AG04450 (cell line): ENCODE data around the gene COMMD4. TPM values are rescaled to one million over a fixed set of nuclear protein-coding genes. Genes with fewer than 3 reads are reported as not detected.
"Not testable (repeated sequence)": the region's sequence is repeated elsewhere in the genome, so short reads cannot be mapped to it uniquely, and the experiment has no call there.

Experiments used
- CTCF ChIA-PET: fragments of 300-600, 350-600 bp; formaldehyde crosslinking; extraction: SDS; loops from one replicate; lab custom pipeline; 2022; ENCODE audit warnings: antibody characterized with exemption, inconsistent platforms; lab: Charles Lee
- POLR2A ChIA-PET: fragments of 350-600 bp; formaldehyde crosslinking; extraction: SDS; loops from one replicate; lab custom pipeline; 2021; ENCODE audit warnings: antibody characterized with exemption, inconsistent platforms; lab: Yijun Ruan, JAX
- DNase-seq: peaks from one replicate; pipeline ENCODE4 v3.0.0-alpha.2; 2011; ENCODE audit warnings: low read depth, low spot score
- H3K27ac ChIP-seq: one replicate; pipeline ENCODE4 v1.5.1; 2012; ENCODE audit warnings: low read depth, low read length, control low read depth
- H3K27me3 ChIP-seq: one replicate; pipeline ENCODE4 v1.6.0; 2012; ENCODE audit warnings: low read length; ENCODE audit not compliant: control insufficient read depth, insufficient read depth
- H3K4me3 ChIP-seq: 2 replicates; pipeline ENCODE4 v1.5.1; 2011; ENCODE audit warnings: mild to moderate bottlenecking, low read depth, low read length, control low read depth
- H3K9me3 ChIP-seq: 2 replicates; pipeline ENCODE4 v1.5.1; 2012; ENCODE audit warnings: low read length; ENCODE audit not compliant: control insufficient read depth, insufficient read depth
- polyA plus RNA-seq: library from polyadenylated mRNA; depleted of rRNA; stranded (reverse); fragments of >200 nt; gene quantifications from 2 replicates; pipeline ENCODE4 v1.2.3, GENCODE V29; 2011
- TF ChIP-seq, protein P1 (sequence below): IDR thresholded peaks from 2 replicates; pipeline ENCODE4 v1.5.1; 2011; ENCODE audit warnings: low read depth, low read length, control low read depth, inconsistent platforms

The COMMD4 gene
- polyA plus RNA-seq, 1 experiment = 52.4 TPM

DNA sequence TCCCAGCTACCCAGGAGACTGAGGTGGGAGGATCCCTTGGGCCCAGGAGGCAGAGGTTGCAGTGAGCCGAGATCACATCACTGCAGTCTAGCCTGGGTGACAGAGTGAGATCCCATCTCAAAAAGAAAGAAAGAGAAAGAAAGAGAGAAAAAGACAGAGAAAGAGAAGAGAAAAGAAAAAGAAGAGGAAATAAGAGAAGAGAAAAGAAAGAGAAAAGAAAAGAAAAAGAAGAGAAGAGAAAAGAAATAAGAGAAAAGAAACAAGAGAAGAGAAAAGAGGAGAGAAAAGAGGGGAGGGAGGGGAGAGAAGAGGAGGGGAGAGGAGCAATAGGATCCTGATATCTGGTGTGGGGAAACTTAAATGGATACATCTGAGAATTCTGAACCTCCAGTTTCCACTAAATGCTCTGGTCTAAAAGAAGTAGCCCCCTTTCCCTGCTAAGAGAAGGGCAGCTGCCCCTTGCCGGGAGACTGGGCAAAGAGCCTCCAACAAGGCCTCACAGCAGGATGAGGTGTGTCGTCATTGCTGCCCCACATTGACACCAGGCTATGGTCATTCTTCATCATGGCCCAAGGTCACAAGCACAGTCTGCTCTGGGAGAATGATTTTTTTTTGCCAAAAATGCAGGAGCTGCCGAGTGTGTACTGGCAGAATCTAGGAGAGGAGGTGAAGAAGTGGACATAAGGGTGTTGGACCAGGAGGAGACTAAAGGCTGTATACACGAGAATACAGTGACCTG is 21.1 kb upstream of the COMMD4 start:
- TF ChIP-seq, protein P1, sequence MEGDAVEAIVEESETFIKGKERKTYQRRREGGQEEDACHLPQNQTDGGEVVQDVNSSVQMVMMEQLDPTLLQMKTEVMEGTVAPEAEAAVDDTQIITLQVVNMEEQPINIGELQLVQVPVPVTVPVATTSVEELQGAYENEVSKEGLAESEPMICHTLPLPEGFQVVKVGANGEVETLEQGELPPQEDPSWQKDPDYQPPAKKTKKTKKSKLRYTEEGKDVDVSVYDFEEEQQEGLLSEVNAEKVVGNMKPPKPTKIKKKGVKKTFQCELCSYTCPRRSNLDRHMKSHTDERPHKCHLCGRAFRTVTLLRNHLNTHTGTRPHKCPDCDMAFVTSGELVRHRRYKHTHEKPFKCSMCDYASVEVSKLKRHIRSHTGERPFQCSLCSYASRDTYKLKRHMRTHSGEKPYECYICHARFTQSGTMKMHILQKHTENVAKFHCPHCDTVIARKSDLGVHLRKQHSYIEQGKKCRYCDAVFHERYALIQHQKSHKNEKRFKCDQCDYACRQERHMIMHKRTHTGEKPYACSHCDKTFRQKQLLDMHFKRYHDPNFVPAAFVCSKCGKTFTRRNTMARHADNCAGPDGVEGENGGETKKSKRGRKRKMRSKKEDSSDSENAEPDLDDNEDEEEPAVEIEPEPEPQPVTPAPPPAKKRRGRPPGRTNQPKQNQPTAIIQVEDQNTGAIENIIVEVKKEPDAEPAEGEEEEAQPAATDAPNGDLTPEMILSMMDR = no peak
- H3K9me3 ChIP-seq = no peaks in the 10 kb centered on the region
- H3K27ac ChIP-seq = no peak overlapping the region
- ChIA-PET POLR2A (no interaction called here), CTCF (no interaction called here)
- H3K27me3 ChIP-seq = peaks cover 10% of the 10 kb centered on the region
- no peak overlapping the region for H3K4me3 ChIP-seq
- no peak for DNase-seq

GRCh38 chr15:75319231-75319897 is 16.5 kb upstream of the COMMD4 start:
- H3K27ac ChIP-seq, H3K4me3 ChIP-seq, DNase-seq, POLR2A ChIA-PET, CTCF ChIA-PET, H3K9me3 ChIP-seq: not testable (repeated sequence)
- H3K27me3 ChIP-seq = peaks cover 20% of the 10 kb centered on the region

DNA sequence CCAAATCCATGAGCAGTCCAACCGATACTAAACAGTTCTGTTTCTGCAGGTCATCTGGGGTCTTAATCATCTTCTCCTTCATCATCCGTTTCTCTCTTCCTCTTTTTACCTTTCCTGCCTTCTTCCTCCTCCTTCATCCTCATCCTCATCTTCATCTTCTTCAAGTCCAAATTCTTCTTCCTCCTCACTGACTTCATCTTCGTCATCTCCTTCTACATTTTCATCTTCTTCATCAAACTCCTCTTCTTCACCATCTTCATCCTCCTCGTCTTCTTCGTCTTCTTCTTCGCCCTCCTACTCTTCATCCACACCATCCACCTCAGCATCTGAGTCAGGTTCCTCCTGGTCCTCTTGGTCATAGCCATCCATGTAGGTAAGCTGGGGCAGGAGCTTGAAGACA is 14.2 kb upstream of the COMMD4 start:
- Histone ChIP-seq H3K4me3 (no peak overlapping the region), H3K27ac (no peak overlapping the region), H3K9me3 (no peaks in the 10 kb centered on the region), H3K27me3 (peaks cover 19% of the 10 kb centered on the region)
- ChIA-PET CTCF (interaction anchor here (0.7 kb wide), 1 partner anchor 480 kb away, joined by 3 read pairs; no protein-coding TSS in a partner anchor), POLR2A (interaction anchor here (0.7 kb wide), 1 partner anchor 351 kb away, joined by 3 read pairs; no protein-coding TSS in a partner anchor)
- TF ChIP-seq, protein P1 = no peak
- no peak for DNase-seq

DNA sequence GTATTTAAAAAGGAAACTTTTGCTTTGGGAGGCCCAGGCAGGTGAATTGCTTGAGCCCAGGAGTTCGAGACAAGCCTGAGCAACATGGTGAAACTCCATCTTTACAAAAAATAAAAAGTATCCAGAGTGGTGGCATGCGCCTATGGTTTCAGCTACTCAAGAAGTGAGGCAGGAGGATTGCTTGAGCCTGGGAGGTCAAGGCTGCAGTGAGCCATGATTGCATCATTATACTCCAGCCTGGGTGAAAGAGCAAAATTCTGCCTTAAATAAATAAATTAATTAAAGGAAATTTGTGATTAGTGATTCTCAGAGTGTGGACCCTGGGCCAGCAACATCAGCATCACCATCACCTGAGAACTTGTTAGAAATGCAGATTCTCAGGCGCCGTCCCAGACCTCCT is 9.9 kb upstream of the COMMD4 start:
- H3K4me3 ChIP-seq = no peak overlapping the region
- no peak overlapping the region for H3K27ac ChIP-seq
- CTCF ChIA-PET = no interaction called here
- H3K9me3 ChIP-seq = no peaks in the 10 kb centered on the region
- POLR2A ChIA-PET = no interaction called here
- peaks cover 15% of the 10 kb centered on the region for H3K27me3 ChIP-seq
- DNase-seq = no peak
- TF ChIP-seq, protein P1 = no peak

- Histone ChIP-seq H3K27ac (no peak overlapping the region), H3K27me3 (peaks cover 15% of the 10 kb centered on the region), H3K4me3 (no peak overlapping the region), H3K9me3 (no peaks in the 10 kb centered on the region)
- TF ChIP-seq, protein P1 = no peak
- ChIA-PET CTCF (no interaction called here), POLR2A (no interaction called here)
- DNase-seq = no peak
Observed at GRCh38 chr15:75327005-75327404, 8.9 kb upstream of the COMMD4 start.
